Osteoblast (primary cell): Measurements from ENCODE around the gene FETUB. TPM values are rescaled to one million over a fixed set of nuclear protein-coding genes. Genes with fewer than 3 reads are reported as not detected.
"Not testable (repeated sequence)": the region's sequence is repeated elsewhere in the genome, so short reads cannot be mapped to it uniquely, and the experiment has no call there.

Experiments used
- DNase-seq: peaks from one replicate; pipeline ENCODE4 v3.0.0; 2011; ENCODE audit warnings: low spot score, mixed read lengths; ENCODE audit not compliant: insufficient read length; ENCODE audit errors: missing footprints
- H2AFZ ChIP-seq: 2 replicates; pipeline ENCODE4 v1.6.0; 2011; ENCODE audit warnings: mild to moderate bottlenecking, low read length
- H3K27ac ChIP-seq: 2 replicates; pipeline ENCODE4 v1.5.1; 2011; ENCODE audit warnings: mild to moderate bottlenecking, low read depth, low read length, moderate library complexity
- H3K27me3 ChIP-seq: 2 replicates; pipeline ENCODE4 v1.6.0; 2012; ENCODE audit warnings: mild to moderate bottlenecking, control low read depth, inconsistent platforms, low read length, moderate library complexity; ENCODE audit not compliant: insufficient read depth
- H3K36me3 ChIP-seq: 2 replicates; pipeline ENCODE4 v1.5.1; 2011; ENCODE audit warnings: mild to moderate bottlenecking, low read length, control low read depth, moderate library complexity; ENCODE audit not compliant: insufficient read depth
- H3K4me1 ChIP-seq: 2 replicates; pipeline ENCODE4 v1.5.1; 2011; ENCODE audit warnings: mild to moderate bottlenecking, low read length, control low read depth, moderate library complexity; ENCODE audit not compliant: insufficient read depth
- H3K4me2 ChIP-seq: 2 replicates; pipeline ENCODE4 v1.6.0; 2011; ENCODE audit warnings: mild to moderate bottlenecking, low read length; ENCODE audit not compliant: insufficient read depth
- H3K4me3 ChIP-seq: fragments of 200-600 bp; sonication (generic); 3 replicates; pipeline ENCODE4 v1.5.1; 2012; ENCODE audit warnings: mild to moderate bottlenecking, low read length, inconsistent platforms; ENCODE audit not compliant: insufficient read depth
- H3K79me2 ChIP-seq: 2 replicates; pipeline ENCODE4 v1.6.0; 2012; ENCODE audit warnings: mild to moderate bottlenecking, low read length, control low read depth, inconsistent platforms; ENCODE audit not compliant: insufficient read depth
- H3K9me3 ChIP-seq: 2 replicates; pipeline ENCODE4 v1.5.1; 2011; ENCODE audit warnings: low read depth, low read length, control low read depth
- H4K20me1 ChIP-seq: 2 replicates; pipeline ENCODE4 v1.6.0; 2012; ENCODE audit warnings: mild to moderate bottlenecking, low read length, control low read depth; ENCODE audit not compliant: insufficient read depth
- total RNA-seq: library from RNA; depleted of rRNA; stranded (reverse); fragments of >200 nt; gene quantifications from 2 replicates; pipeline ENCODE4 v1.2.3, GENCODE V29; 2012
- TF ChIP-seq, protein P1 (sequence below): IDR thresholded peaks from 2 replicates; pipeline ENCODE4 v1.5.1; 2011; ENCODE audit warnings: mild to moderate bottlenecking, low read depth, low read length, moderate library complexity; ENCODE audit errors: extremely low read depth

The FETUB gene
- total RNA-seq, 1 donor: not detected

DNA sequence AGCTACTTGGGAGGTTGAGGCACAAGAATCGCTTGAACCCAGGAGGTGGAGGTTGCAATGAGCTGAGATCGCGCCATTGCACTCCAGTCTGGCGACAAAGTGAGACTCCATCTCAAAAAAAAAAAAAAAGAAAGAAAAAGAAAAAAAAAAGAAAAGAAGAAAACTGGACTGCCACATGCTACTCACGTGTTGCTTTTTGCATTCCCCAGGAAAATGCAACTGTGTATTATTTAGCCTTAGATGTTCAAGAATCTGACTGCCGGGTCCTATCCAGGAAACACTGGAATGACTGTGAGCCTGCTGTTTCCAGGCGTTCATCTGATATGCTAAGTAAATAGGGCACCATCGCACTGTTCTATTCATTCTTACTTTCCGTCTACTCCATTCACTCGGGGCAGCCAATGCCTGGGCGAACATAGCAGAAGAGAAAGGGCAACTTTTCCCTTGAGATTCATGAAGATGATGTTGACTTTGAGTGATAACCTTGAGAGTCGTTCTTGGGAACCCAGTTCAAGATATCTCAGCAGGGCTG lies 47.0 kb downstream of the FETUB start:
- no peaks in the 10 kb centered on the region for H3K36me3 ChIP-seq
- TF ChIP-seq, protein P1, sequence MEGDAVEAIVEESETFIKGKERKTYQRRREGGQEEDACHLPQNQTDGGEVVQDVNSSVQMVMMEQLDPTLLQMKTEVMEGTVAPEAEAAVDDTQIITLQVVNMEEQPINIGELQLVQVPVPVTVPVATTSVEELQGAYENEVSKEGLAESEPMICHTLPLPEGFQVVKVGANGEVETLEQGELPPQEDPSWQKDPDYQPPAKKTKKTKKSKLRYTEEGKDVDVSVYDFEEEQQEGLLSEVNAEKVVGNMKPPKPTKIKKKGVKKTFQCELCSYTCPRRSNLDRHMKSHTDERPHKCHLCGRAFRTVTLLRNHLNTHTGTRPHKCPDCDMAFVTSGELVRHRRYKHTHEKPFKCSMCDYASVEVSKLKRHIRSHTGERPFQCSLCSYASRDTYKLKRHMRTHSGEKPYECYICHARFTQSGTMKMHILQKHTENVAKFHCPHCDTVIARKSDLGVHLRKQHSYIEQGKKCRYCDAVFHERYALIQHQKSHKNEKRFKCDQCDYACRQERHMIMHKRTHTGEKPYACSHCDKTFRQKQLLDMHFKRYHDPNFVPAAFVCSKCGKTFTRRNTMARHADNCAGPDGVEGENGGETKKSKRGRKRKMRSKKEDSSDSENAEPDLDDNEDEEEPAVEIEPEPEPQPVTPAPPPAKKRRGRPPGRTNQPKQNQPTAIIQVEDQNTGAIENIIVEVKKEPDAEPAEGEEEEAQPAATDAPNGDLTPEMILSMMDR: no peak
- H3K27me3 ChIP-seq: peaks cover 3% of the 10 kb centered on the region

DNA sequence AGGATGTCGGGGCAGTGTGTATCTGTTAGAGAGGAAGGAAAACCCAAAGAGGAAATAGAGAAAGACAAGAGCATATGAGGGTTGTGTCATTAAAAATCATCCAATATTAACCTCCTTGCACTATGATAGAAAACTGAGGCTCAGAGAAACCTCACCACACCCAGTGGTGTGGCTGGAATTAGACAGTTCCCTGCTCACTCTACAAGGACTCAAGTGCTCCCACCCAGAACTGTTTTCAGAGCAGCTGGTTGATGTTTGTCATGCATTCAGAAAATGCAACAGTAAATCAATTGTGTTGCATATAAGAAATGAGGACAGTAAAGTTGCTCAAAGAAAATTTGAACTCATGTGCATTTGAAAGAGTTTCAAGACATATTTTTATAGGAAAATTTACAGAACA lies 50.1 kb downstream of the FETUB start:
- not testable (repeated sequence) for H3K4me2 ChIP-seq, H3K36me3 ChIP-seq, H3K4me3 ChIP-seq, H2AFZ ChIP-seq, H4K20me1 ChIP-seq, H3K79me2 ChIP-seq, DNase-seq, H3K27me3 ChIP-seq, H3K4me1 ChIP-seq, H3K9me3 ChIP-seq, H3K27ac ChIP-seq

More for the DNA sequence above, 47.0 kb downstream of the FETUB start:
- H3K79me2 ChIP-seq: no peaks in the 10 kb centered on the region
- H4K20me1 ChIP-seq: no peaks in the 10 kb centered on the region
- H3K4me1 ChIP-seq: no peaks in the 10 kb centered on the region
- no peak overlapping the region for H3K4me3 ChIP-seq
- no peaks in the 10 kb centered on the region for H3K9me3 ChIP-seq
- H3K4me2 ChIP-seq: no peak overlapping the region
- no peak for DNase-seq
- no peak overlapping the region for H2AFZ ChIP-seq
- H3K27ac ChIP-seq: no peak overlapping the region

DNA sequence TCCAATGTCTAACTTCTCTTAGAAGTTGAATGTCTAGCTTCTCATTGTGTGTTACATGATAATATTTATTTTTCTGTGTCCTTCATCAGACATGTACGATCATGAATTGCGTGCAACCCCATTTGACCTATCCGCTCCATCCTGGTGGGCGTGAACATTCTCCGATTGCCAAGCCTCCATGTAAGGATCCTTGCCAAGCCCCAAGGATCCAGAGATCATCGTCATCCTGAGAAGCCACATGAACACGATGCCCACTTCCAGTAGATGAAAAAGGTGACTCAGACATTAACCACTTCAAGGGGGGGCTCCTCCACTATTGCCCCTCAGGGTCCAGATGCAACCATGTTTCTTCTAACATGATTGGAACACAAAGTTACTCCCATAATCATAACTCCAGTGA lies 51.5 kb downstream of the FETUB start:
- H3K27ac ChIP-seq: no peak overlapping the region
- no peak overlapping the region for H3K4me3 ChIP-seq
- no peaks in the 10 kb centered on the region for H3K36me3 ChIP-seq
- no peak overlapping the region for H3K4me2 ChIP-seq
- no peaks in the 10 kb centered on the region for H3K27me3 ChIP-seq
- DNase-seq: no peak
- H3K4me1 ChIP-seq: no peaks in the 10 kb centered on the region
- no peaks in the 10 kb centered on the region for H4K20me1 ChIP-seq
- H3K79me2 ChIP-seq: no peaks in the 10 kb centered on the region
- no peak overlapping the region for H2AFZ ChIP-seq
- TF ChIP-seq, protein P1: no peak
- no peaks in the 10 kb centered on the region for H3K9me3 ChIP-seq

DNA sequence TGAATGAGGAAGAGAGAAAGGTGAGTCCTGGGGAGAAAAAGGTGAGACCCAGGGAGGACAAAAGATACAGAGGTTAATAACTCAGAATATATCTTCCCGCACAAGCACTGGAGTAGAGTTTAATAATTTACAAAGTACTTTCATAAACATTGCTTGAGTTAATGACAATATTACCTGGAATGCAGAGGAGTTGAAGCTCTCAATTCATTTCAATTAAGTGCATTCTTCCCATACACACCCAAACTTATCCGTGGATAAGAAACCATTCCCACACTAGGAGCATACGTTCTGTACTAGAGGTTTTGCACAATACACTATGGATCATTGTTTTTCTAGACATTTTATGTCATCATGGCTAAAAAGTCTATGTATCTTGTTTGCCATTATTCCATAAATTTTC lies 53.6 kb downstream of the FETUB start:
- no peaks in the 10 kb centered on the region for H3K4me1 ChIP-seq
- H3K9me3 ChIP-seq: no peaks in the 10 kb centered on the region
- H3K27ac ChIP-seq: no peak overlapping the region
- no peak overlapping the region for H2AFZ ChIP-seq
- no peaks in the 10 kb centered on the region for H4K20me1 ChIP-seq
- DNase-seq: no peak
- H3K36me3 ChIP-seq: no peaks in the 10 kb centered on the region
- H3K79me2 ChIP-seq: no peaks in the 10 kb centered on the region
- no peaks in the 10 kb centered on the region for H3K27me3 ChIP-seq
- no peak overlapping the region for H3K4me3 ChIP-seq
- no peak overlapping the region for H3K4me2 ChIP-seq
- TF ChIP-seq, protein P1: no peak
